Posterior cingulate gyrus (tissue), 11 donors: ENCODE results near the gene MARK2.
"Not testable (repeated sequence)": the region's sequence is repeated elsewhere in the genome, so short reads cannot be mapped to it uniquely, and the experiment has no call there.

ENCODE experiments used
- DNase-seq, 10 donors: peaks; one replicate each; pipeline versions ENCODE4 v3.0.0 to v3.0.0-alpha.2; 2020 to 2021; ENCODE audit warnings: mixed read lengths in 3 of 10
- intact Hi-C: fragments of 100-400 bp; cut with DNase I; formaldehyde crosslinking; loops from one replicate; pipeline ENCODE4 v1.15.1; 2023

The MARK2 gene

GRCh38 chr11:63847363-63847762 is 8.5 kb downstream of the MARK2 start:
- intact Hi-C loops: no loop called here
- DNase-seq: peak in 2 of 10 donors; percentile 8 to 15

- DNase-seq: no peak
- intact Hi-C loops: no loop called here
Measured at GRCh38 chr11:63849691-63850090, 10.8 kb downstream of the MARK2 start.

GRCh38 chr11:63850920-63851319 is 12.0 kb downstream of the MARK2 start:
- DNase-seq: peak in 1 of 10 donors; percentile 2
- intact Hi-C loops: no loop called here

- intact Hi-C loops: no loop called here
- DNase-seq: peak in 1 of 10 donors; percentile 29
Measured at GRCh38 chr11:63851364-63851763, 12.5 kb downstream of the MARK2 start.

- intact Hi-C loops: no loop called here
- DNase-seq: peak in 1 of 10 donors; percentile 5
Measured at GRCh38 chr11:63853476-63853875, 14.6 kb downstream of the MARK2 start.

- peak in 1 of 10 donors; percentile 15 for DNase-seq
- intact Hi-C loops: no loop called here
Measured at GRCh38 chr11:63854696-63855095, 15.8 kb downstream of the MARK2 start.

GRCh38 chr11:63855975-63856374 is 17.1 kb downstream of the MARK2 start:
- DNase-seq: peak in 1 of 10 donors; percentile 24
- intact Hi-C loops: no loop called here

- intact Hi-C loops: no loop called here
- peak in 2 of 10 donors; percentile 46 to 67 for DNase-seq
Measured at GRCh38 chr11:63858628-63859550, 20.0 kb downstream of the MARK2 start.

- peak in 2 of 10 donors; percentile 41 to 66 for DNase-seq
- intact Hi-C loops: no loop called here
Measured at GRCh38 chr11:63862923-63863322, 24.0 kb downstream of the MARK2 start.

GRCh38 chr11:63863620-63864019 is 24.7 kb downstream of the MARK2 start:
- intact Hi-C loops: not testable (repeated sequence)
- peak in 2 of 10 donors; percentile 16 to 52 for DNase-seq

- peak in 1 of 10 donors; percentile 29 for DNase-seq
- intact Hi-C loops: no loop called here
Measured at GRCh38 chr11:63866211-63866610, 27.3 kb downstream of the MARK2 start.

GRCh38 chr11:63867511-63867910 is 28.6 kb downstream of the MARK2 start:
- intact Hi-C loops: no loop called here
- peak in 2 of 10 donors; percentile 9 to 44 for DNase-seq

GRCh38 chr11:63868399-63869064 is 29.6 kb downstream of the MARK2 start:
- DNase-seq: peak in 1 of 10 donors; percentile 18

GRCh38 chr11:63869171-63869591 is 30.3 kb downstream of the MARK2 start:
- DNase-seq: peak in 2 of 10 donors; percentile 24 to 47
- intact Hi-C loops: no loop called here

More at GRCh38 chr11:63868399-63869064, 29.6 kb downstream of the MARK2 start:
- intact Hi-C loops: no loop called here

GRCh38 chr11:63869683-63870082 is 30.8 kb downstream of the MARK2 start:
- DNase-seq: peak in 2 of 10 donors; percentile 23 to 53
- intact Hi-C loops: no loop called here

- intact Hi-C loops: no loop called here
- peak in 1 of 10 donors; percentile 24 for DNase-seq
Measured at GRCh38 chr11:63870351-63871140, 31.6 kb downstream of the MARK2 start.

- intact Hi-C loops: loop anchor here (2.0 kb wide), 1 partner anchor 35 kb away; no protein-coding TSS in a partner anchor
- DNase-seq: peak; percentile 26 to 95 (median 74)
Measured at GRCh38 chr11:63871962-63872799, 33.3 kb downstream of the MARK2 start.

- intact Hi-C loops: loop anchor here (2.0 kb wide), 1 partner anchor 36 kb away; no protein-coding TSS in a partner anchor
- peak in 2 of 10 donors; percentile 62 to 64 for DNase-seq
Measured at GRCh38 chr11:63872800-63873197, 33.9 kb downstream of the MARK2 start.

GRCh38 chr11:63873311-63873710 is 34.4 kb downstream of the MARK2 start:
- peak in 2 of 10 donors; percentile 22 to 49 for DNase-seq
- intact Hi-C loops: loop anchor here (2.0 kb wide), 1 partner anchor 37 kb away; no protein-coding TSS in a partner anchor
